Measurements from ENCODE around the gene PHOSPHO1. TPM values are rescaled to one million over a fixed set of nuclear protein-coding genes. Genes with fewer than 3 reads are reported as not detected.
A peak's percentile ranks its signal among the peaks of the same experiment; 100 is the strongest.

The PHOSPHO1 gene
- total and polyA plus RNA-seq, 2 of the 13 experiments (the other 11 are each of a cell fraction or from before 2014, with no cell fraction given): not detected

GRCh38 chr17:49260011-49260816, 29.6 kb upstream of the PHOSPHO1 start (continued):
- TF ChIP-seq TEAD2 (CRISPR knock-in tag; IDR thresholded peaks at IDR 0.05) (no peak), ZNF33A (CRISPR knock-in tag; IDR thresholded peaks at IDR 0.05; ENCODE audit: borderline replicate concordance) (no peak), TAF15 (IDR thresholded peaks at IDR 0.05; ENCODE audit: low read depth, low read length, poor library complexity, severe bottlenecking) (no peak), ASH2L (IDR thresholded peaks at IDR 0.05; ENCODE audit: insufficient read length, low read depth, low read length) (no peak), HOXA9 (CRISPR knock-in tag; IDR thresholded peaks at IDR 0.05; ENCODE audit: borderline replicate concordance) (no peak), ZNF572 (CRISPR knock-in tag; IDR thresholded peaks at IDR 0.05) (no peak), ZNF232 (CRISPR knock-in tag; IDR thresholded peaks at IDR 0.05; ENCODE audit: borderline replicate concordance) (no peak), ZNF441 (CRISPR knock-in tag; IDR thresholded peaks at IDR 0.05; ENCODE audit: borderline replicate concordance) (no peak; the same call in 1 of the 2 replicates), ZNF251 (CRISPR knock-in tag; IDR thresholded peaks at IDR 0.05) (no peak), SPEN (CRISPR knock-in tag; IDR thresholded peaks at IDR 0.05; ENCODE audit: low read depth) (0 out of 2 replicates have a peak, but pooled peaks have one; percentile 25), RARA (CRISPR knock-in tag; IDR thresholded peaks at IDR 0.05) (no peak), ZMAT3 (CRISPR knock-in tag; conservative IDR thresholded peaks at IDR 0.05) (no peak), ZNF496 (CRISPR knock-in tag; IDR thresholded peaks at IDR 0.05; ENCODE audit: insufficient replicate concordance) (no peak), RCOR2 (CRISPR knock-in tag; IDR thresholded peaks at IDR 0.05) (peak; percentile 17; the same call in 1 of the 2 replicates), EZH2 (conservative IDR thresholded peaks at IDR 0.05; ENCODE audit: low read depth, low read length) (0 out of 2 replicates have a peak, but pooled peaks have one; percentile 72), SMC3 (IDR thresholded peaks at IDR 0.05; ENCODE audit: low read length) (no peak), HBP1 (CRISPR knock-in tag; IDR thresholded peaks at IDR 0.05; ENCODE audit: low read depth) (0 out of 2 replicates have a peak, but pooled peaks have one; percentile 41)
- TF ChIP-seq, protein P1, sequence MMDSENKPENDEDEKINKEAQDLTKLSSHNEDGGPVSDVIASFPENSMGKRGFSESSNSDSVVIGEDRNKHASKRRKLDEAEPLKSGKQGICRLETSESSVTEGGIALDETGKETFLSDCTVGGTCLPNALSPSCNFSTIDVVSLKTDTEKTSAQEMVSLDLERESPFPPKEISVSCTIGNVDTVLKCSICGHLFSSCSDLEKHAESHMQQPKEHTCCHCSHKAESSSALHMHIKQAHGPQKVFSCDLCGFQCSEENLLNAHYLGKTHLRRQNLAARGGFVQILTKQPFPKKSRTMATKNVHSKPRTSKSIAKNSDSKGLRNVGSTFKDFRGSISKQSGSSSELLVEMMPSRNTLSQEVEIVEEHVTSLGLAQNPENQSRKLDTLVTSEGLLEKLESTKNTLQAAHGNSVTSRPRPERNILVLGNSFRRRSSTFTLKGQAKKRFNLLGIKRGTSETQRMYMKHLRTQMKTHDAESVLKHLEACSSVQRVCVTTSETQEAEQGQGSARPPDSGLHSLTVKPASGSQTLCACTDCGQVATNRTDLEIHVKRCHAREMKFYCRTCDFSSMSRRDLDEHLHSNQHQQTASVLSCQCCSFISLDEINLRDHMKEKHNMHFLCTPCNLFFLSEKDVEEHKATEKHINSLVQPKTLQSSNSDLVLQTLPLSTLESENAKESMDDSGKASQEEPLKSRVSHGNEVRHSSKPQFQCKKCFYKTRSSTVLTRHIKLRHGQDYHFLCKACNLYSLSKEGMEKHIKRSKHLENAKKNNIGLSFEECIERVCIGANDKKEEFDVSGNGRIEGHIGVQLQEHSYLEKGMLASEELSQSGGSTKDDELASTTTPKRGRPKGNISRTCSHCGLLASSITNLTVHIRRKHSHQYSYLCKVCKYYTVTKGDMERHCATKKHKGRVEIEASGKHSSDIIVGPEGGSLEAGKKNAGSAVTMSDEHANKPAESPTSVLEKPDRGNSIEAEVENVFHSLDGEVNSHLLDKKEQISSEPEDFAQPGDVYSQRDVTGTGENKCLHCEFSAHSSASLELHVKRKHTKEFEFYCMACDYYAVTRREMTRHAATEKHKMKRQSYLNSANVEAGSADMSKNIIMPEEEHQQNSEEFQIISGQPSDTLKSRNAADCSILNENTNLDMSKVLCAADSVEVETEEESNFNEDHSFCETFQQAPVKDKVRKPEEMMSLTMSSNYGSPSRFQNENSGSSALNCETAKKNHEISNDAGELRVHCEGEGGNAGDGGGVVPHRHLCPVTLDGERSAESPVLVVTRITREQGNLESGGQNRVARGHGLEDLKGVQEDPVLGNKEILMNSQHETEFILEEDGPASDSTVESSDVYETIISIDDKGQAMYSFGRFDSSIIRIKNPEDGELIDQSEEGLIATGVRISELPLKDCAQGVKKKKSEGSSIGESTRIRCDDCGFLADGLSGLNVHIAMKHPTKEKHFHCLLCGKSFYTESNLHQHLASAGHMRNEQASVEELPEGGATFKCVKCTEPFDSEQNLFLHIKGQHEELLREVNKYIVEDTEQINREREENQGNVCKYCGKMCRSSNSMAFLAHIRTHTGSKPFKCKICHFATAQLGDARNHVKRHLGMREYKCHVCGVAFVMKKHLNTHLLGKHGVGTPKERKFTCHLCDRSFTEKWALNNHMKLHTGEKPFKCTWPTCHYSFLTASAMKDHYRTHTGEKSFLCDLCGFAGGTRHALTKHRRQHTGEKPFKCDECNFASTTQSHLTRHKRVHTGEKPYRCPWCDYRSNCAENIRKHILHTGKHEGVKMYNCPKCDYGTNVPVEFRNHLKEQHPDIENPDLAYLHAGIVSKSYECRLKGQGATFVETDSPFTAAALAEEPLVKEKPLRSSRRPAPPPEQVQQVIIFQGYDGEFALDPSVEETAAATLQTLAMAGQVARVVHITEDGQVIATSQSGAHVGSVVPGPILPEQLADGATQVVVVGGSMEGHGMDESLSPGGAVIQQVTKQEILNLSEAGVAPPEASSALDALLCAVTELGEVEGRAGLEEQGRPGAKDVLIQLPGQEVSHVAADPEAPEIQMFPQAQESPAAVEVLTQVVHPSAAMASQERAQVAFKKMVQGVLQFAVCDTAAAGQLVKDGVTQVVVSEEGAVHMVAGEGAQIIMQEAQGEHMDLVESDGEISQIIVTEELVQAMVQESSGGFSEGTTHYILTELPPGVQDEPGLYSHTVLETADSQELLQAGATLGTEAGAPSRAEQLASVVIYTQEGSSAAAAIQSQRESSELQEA (CRISPR knock-in tag; IDR thresholded peaks at IDR 0.05; ENCODE audit: not compliant biosample characterization): no peak
